ENCODE data around the gene USO1.

Gene USO1

DNA sequence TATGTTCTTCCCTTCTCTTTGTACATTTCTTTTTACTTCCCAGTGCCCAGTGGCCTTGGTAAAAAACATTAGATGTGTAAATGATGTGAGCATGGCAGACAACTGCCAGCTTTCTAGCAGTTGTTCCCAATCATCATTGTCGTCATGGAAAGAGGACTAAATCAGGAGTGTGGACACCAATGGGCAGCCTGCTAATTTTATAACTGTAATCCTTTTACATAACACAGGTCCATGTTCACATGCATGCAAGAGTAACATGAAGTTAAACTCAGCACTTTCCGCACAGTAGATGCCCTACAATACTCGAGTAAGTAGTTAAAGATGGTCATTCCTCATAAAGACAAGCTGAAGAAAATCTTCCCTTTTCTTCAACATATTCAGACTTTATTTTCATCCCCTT lies 27.8 kb upstream of the USO1 start:
- no peak for DNase-seq
- H3K79me2 ChIP-seq (ENCODE audit: control insufficient read depth, insufficient read depth, low read length), result no peaks in the 10 kb centered on the region
- no peaks in the 10 kb centered on the region for H3K27me3 ChIP-seq (ENCODE audit: insufficient read depth, low read length, poor library complexity)
- no peak overlapping the region for H3K4me3 ChIP-seq (ENCODE audit: low read length)
- H2AK5ac ChIP-seq (ENCODE audit: low read length), result no peak overlapping the region
- no peak overlapping the region for H4K5ac ChIP-seq (ENCODE audit: low read length)
- H2BK5ac ChIP-seq (ENCODE audit: low read length), result no peak overlapping the region
- no CpG with 5 or more reads among the region's 3 CpGs for WGBS (ENCODE audit: extremely low coverage, insufficient coverage, low lambda C conversion rate)
- H3K36me3 ChIP-seq (ENCODE audit: control insufficient read depth, insufficient read depth, low read length), result no peaks in the 10 kb centered on the region
- H3K4me1 ChIP-seq (ENCODE audit: control insufficient read depth, low read depth, low read length), result no peaks in the 10 kb centered on the region
- no peak overlapping the region for H3K23ac ChIP-seq (ENCODE audit: low read length)
- no peak overlapping the region for H2BK120ac ChIP-seq (ENCODE audit: low read depth, low read length)
- H2BK15ac ChIP-seq (replicated peaks; ENCODE audit: low read depth), result no peak overlapping the region
- H3K4me2 ChIP-seq (ENCODE audit: low read length), result no peak overlapping the region
- no peak overlapping the region for H3K4ac ChIP-seq (ENCODE audit: low read depth, low read length)
- no peak overlapping the region for H3K56ac ChIP-seq (ENCODE audit: low read length)
- no peak overlapping the region for H3K27ac ChIP-seq (ENCODE audit: low read depth, low read length)
- H3K79me1 ChIP-seq (ENCODE audit: low read length), result peaks cover 4% of the 10 kb centered on the region
- H3K18ac ChIP-seq (ENCODE audit: low read length), result no peak overlapping the region
- H4K8ac ChIP-seq (ENCODE audit: low read depth, low read length), result no peak overlapping the region
- H3K9ac ChIP-seq (ENCODE audit: low read length), result no peak overlapping the region

DNA sequence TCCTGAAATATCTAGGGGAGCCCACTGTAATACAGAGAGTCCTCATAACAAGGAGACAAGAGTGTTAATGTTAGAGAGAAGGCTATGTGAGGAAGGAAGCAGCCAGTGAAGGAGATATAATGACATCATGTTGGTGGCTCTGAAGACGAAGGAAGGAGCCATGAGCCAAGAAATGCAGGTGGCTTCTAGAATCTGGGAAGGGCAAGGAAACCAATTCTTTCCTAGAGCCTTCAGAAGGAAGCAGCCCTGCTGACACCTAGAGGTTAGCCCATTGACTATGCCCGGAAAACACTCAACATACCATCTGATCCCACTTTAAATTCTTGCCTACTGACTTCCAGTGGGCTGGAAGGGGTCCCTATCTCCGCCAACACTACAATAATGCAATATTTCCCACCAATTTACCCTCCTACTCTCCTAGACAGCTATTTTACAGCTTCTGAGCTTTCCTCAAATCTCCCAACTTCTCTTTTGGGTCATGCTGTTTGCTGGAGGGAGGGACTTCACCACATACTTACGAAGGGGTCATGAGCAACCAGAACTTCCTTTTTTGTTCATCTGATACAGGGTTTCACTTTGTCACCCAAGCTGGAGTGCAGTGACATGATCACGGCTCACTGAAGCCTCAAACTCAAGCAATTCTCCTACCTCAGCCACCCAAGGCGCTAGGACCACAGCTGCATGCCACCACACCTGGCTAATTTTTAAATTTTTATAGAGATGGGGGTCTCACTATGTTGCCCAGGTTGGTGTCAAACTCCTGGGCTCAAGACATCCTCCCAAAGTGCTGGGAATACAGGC lies 26.0 kb upstream of the USO1 start:
- Histone ChIP-seq H3K27me3 (ENCODE audit: insufficient read depth, low read length, poor library complexity) (no peaks in the 10 kb centered on the region), H3K4ac (ENCODE audit: low read depth, low read length) (no peak overlapping the region), H2BK5ac (ENCODE audit: low read length) (no peak overlapping the region), H3K4me1 (ENCODE audit: control insufficient read depth, low read depth, low read length) (peaks cover 8% of the 10 kb centered on the region), H3K18ac (ENCODE audit: low read length) (no peak overlapping the region), H3K79me1 (ENCODE audit: low read length) (peaks cover 6% of the 10 kb centered on the region), H3K23ac (ENCODE audit: low read length) (no peak overlapping the region), H4K5ac (ENCODE audit: low read length) (no peak overlapping the region), H3K9ac (ENCODE audit: low read length) (no peak overlapping the region), H3K56ac (ENCODE audit: low read length) (no peak overlapping the region), H3K4me3 (ENCODE audit: low read length) (no peak overlapping the region), H3K27ac (ENCODE audit: low read depth, low read length) (no peak overlapping the region), H2BK15ac (replicated peaks; ENCODE audit: low read depth) (no peak overlapping the region), H3K4me2 (ENCODE audit: low read length) (no peak overlapping the region), H4K8ac (ENCODE audit: low read depth, low read length) (no peak overlapping the region), H3K36me3 (ENCODE audit: control insufficient read depth, insufficient read depth, low read length) (no peaks in the 10 kb centered on the region), H2AK5ac (ENCODE audit: low read length) (no peak overlapping the region), H3K79me2 (ENCODE audit: control insufficient read depth, insufficient read depth, low read length) (no peaks in the 10 kb centered on the region), H2BK120ac (ENCODE audit: low read depth, low read length) (no peak overlapping the region)
- no CpG with 5 or more reads among the region's 6 CpGs for WGBS (ENCODE audit: extremely low coverage, insufficient coverage, low lambda C conversion rate)
- peak; percentile 47 for DNase-seq

- Histone ChIP-seq H2BK5ac (ENCODE audit: low read length) (no peak overlapping the region), H3K23ac (ENCODE audit: low read length) (no peak overlapping the region), H3K56ac (ENCODE audit: low read length) (no peak overlapping the region), H3K79me1 (ENCODE audit: low read length) (peaks cover 6% of the 10 kb centered on the region), H3K79me2 (ENCODE audit: control insufficient read depth, insufficient read depth, low read length) (no peaks in the 10 kb centered on the region), H3K18ac (ENCODE audit: low read length) (no peak overlapping the region), H4K8ac (ENCODE audit: low read depth, low read length) (no peak overlapping the region), H2BK120ac (ENCODE audit: low read depth, low read length) (no peak overlapping the region), H3K27me3 (ENCODE audit: insufficient read depth, low read length, poor library complexity) (no peaks in the 10 kb centered on the region), H2AK5ac (ENCODE audit: low read length) (no peak overlapping the region), H3K4ac (ENCODE audit: low read depth, low read length) (no peak overlapping the region), H2BK15ac (replicated peaks; ENCODE audit: low read depth) (no peak overlapping the region), H3K4me1 (ENCODE audit: control insufficient read depth, low read depth, low read length) (peaks cover 8% of the 10 kb centered on the region), H4K5ac (ENCODE audit: low read length) (no peak overlapping the region), H3K4me3 (ENCODE audit: low read length) (no peak overlapping the region), H3K4me2 (ENCODE audit: low read length) (no peak overlapping the region), H3K36me3 (ENCODE audit: control insufficient read depth, insufficient read depth, low read length) (no peaks in the 10 kb centered on the region), H3K27ac (ENCODE audit: low read depth, low read length) (no peak overlapping the region), H3K9ac (ENCODE audit: low read length) (no peak overlapping the region)
- no peak for DNase-seq
- no CpG with 5 or more reads among the region's 2 CpGs for WGBS (ENCODE audit: extremely low coverage, insufficient coverage, low lambda C conversion rate)
Measured at GRCh38 chr4:75698963-75699228, 25.5 kb upstream of the USO1 start.

DNA sequence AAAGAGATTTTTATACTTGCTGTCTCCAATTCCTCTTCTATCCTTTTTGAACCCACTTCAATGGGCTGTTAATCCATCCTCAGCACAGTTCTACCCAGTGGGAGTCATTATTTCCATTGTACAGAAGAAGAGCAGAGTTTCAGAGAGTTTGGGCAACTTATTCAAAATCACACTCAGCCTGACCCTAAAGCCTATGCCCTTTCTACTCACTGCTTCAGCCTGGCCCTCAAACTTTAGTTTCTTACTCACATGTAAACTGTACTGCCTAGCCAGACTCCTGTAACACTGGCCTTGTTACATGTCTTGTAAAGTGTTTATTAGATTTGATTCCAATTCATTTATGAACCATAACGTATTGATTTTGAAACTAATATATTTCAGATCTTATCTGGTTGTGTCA lies 25.1 kb upstream of the USO1 start:
- H3K4ac ChIP-seq (ENCODE audit: low read depth, low read length), result no peak overlapping the region
- no peak overlapping the region for H2AK5ac ChIP-seq (ENCODE audit: low read length)
- WGBS (ENCODE audit: extremely low coverage, insufficient coverage, low lambda C conversion rate), result no CpG with 5 or more reads among the region's 1 CpG
- no peak overlapping the region for H3K27ac ChIP-seq (ENCODE audit: low read depth, low read length)
- peaks cover 6% of the 10 kb centered on the region for H3K79me1 ChIP-seq (ENCODE audit: low read length)
- no peak overlapping the region for H4K8ac ChIP-seq (ENCODE audit: low read depth, low read length)
- no peak overlapping the region for H3K4me2 ChIP-seq (ENCODE audit: low read length)
- peaks cover 8% of the 10 kb centered on the region for H3K4me1 ChIP-seq (ENCODE audit: control insufficient read depth, low read depth, low read length)
- H3K4me3 ChIP-seq (ENCODE audit: low read length), result no peak overlapping the region
- no peak overlapping the region for H2BK120ac ChIP-seq (ENCODE audit: low read depth, low read length)
- H3K27me3 ChIP-seq (ENCODE audit: insufficient read depth, low read length, poor library complexity), result no peaks in the 10 kb centered on the region
- no peak overlapping the region for H4K5ac ChIP-seq (ENCODE audit: low read length)
- no peak overlapping the region for H3K56ac ChIP-seq (ENCODE audit: low read length)
- no peak for DNase-seq
- no peaks in the 10 kb centered on the region for H3K36me3 ChIP-seq (ENCODE audit: control insufficient read depth, insufficient read depth, low read length)
- H3K79me2 ChIP-seq (ENCODE audit: control insufficient read depth, insufficient read depth, low read length), result no peaks in the 10 kb centered on the region
- no peak overlapping the region for H2BK15ac ChIP-seq (replicated peaks; ENCODE audit: low read depth)
- no peak overlapping the region for H2BK5ac ChIP-seq (ENCODE audit: low read length)
- H3K18ac ChIP-seq (ENCODE audit: low read length), result no peak overlapping the region
- no peak overlapping the region for H3K9ac ChIP-seq (ENCODE audit: low read length)
- H3K23ac ChIP-seq (ENCODE audit: low read length), result no peak overlapping the region

DNA sequence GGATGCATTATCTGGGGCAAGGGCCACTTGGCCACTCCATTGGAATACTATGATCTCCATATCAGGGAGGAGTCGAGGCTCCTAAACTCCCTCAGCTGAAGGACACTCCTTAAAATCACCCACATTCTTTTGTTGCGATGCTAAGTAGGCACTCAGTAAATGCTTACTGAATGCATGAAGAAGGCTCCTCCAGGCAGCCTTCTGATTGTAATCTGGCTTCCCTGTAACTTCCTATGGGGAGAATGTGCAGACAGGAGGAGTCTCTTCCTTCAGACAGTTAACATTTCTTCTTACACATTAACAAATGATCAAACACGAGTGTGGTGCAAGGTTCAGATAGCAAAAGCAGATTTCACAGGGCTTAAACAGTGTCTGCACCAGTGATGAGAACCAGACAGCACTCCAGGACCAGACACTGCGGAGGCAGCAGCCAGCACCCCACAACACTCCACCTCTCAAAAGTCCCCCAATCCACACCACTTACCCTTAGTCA lies 21.4 kb upstream of the USO1 start:
- Histone ChIP-seq H3K79me2 (ENCODE audit: control insufficient read depth, insufficient read depth, low read length) (peaks cover 2% of the 10 kb centered on the region), H3K18ac (ENCODE audit: low read length) (no peak overlapping the region), H3K27ac (ENCODE audit: low read depth, low read length) (no peak overlapping the region), H3K36me3 (ENCODE audit: control insufficient read depth, insufficient read depth, low read length) (no peaks in the 10 kb centered on the region), H4K5ac (ENCODE audit: low read length) (no peak overlapping the region), H4K8ac (ENCODE audit: low read depth, low read length) (no peak overlapping the region), H3K4me3 (ENCODE audit: low read length) (no peak overlapping the region), H2BK5ac (ENCODE audit: low read length) (no peak overlapping the region), H2BK120ac (ENCODE audit: low read depth, low read length) (no peak overlapping the region), H3K9ac (ENCODE audit: low read length) (no peak overlapping the region), H2AK5ac (ENCODE audit: low read length) (no peak overlapping the region), H2BK15ac (replicated peaks; ENCODE audit: low read depth) (no peak overlapping the region), H3K27me3 (ENCODE audit: insufficient read depth, low read length, poor library complexity) (no peaks in the 10 kb centered on the region), H3K79me1 (ENCODE audit: low read length) (peaks cover 4% of the 10 kb centered on the region), H3K4ac (ENCODE audit: low read depth, low read length) (no peak overlapping the region), H3K4me2 (ENCODE audit: low read length) (no peak overlapping the region), H3K56ac (ENCODE audit: low read length) (no peak overlapping the region), H3K4me1 (ENCODE audit: control insufficient read depth, low read depth, low read length) (peaks cover 8% of the 10 kb centered on the region), H3K23ac (ENCODE audit: low read length) (no peak overlapping the region)
- WGBS (ENCODE audit: extremely low coverage, insufficient coverage, low lambda C conversion rate), result no CpG with 5 or more reads among the region's 4 CpGs
- DNase-seq, result peak; percentile 82
